Nucleus accumbens (tissue), 56 donors: Measurements from ENCODE around the gene EGFR.
A peak's percentile ranks its signal among the peaks of the same experiment; 100 is the strongest.

ENCODE experiments used
- DNase-seq, 56 donors: peaks; one replicate each; lab custom pipeline; 2025; lab: John Stamatoyannopoulos, UW

Gene EGFR

GRCh38 chr7:55253188-55253587, 234.4 kb downstream of the EGFR start:
- DNase-seq: no peak

GRCh38 chr7:55254242-55254595, 235.4 kb downstream of the EGFR start:
- DNase-seq: no peak

- DNase-seq: peak in 54 of 56 donors; percentile 16 to 89 (median 70)
These were observed 236.0 kb downstream of the EGFR start for GRCh38 chr7:55254596-55255495.

DNA sequence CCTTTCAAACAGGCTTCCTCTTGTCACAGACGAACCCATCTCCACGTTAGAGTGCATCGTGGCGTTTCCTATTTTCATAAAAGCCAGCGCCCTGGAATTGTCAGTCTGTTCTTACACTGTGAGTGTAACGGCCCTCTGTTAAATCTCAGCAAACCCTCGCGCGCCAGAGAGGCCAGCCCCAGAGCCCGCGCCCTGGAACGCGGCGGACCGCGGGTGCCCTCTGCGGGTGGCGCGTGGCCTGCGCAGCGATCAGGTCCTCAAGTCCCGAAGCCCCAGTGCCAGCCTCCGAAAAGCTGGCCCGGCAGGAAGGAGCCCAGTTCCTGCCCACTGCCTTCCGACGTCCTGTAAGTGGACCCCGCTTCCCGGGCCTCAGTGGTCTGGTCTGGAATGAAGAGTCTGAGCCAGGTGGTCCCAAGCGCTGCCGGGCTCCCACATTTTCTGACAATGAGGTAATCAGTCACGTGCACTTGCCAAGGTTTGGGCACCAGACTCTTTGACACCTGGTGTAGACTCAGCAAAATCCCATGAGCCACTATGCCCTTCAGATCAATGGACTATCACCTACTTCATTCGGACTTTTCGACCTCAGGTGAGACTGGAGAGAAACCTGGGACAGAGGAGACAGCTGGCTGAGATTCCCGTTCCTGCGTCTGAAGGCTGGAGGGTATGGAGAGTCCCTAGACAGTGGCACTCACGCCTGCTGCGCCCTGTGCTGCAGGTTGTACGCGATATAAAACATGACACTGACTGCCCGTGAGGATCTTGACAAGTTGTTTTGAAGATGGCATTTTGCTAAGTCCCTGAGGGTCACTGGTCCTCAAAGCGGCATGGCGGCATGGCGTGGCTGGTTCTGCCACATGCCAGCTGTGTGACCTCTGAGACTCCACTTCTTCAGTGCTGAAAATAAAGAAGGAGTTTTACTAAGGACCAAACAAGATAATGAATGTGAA, 237.0 kb downstream of the EGFR start:
- peak in 52 of 56 donors; percentile 9 to 88 (median 62) for DNase-seq

GRCh38 chr7:55258631-55259030, 239.8 kb downstream of the EGFR start:
- no peak for DNase-seq

DNA sequence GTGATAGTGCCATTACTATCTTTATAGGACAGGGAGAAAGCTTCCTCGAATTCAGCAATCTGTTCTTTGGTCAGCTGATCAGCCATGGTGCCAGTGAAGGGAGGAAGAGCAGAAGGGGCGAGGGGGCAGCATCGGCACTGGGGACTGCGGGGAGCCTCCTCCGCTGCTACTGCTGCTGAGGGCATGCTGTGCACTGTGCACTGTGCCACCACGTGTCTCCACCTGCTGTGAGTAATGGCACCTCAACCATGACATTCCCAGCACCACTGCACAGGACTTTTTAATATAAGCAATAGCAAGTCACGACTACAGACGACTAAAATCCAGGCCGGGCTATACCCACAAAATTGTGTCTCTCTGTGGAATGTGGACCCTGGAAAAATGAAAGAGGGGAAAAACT, 241.4 kb downstream of the EGFR start:
- DNase-seq: no peak

GRCh38 chr7:55260676-55261385, 242.0 kb downstream of the EGFR start:
- DNase-seq: no peak
